Measurements from ENCODE around the gene MAP3K4.
A peak's percentile ranks its signal among the peaks of the same experiment; 100 is the strongest.

Gene MAP3K4

GRCh38 chr6:161125591-161125990 lies 134.0 kb downstream of the MAP3K4 start:
- no peak for DNase-seq (ENCODE audit: low read depth in 2 of 2)

GRCh38 chr6:161127071-161127740 lies 135.6 kb downstream of the MAP3K4 start:
- DNase-seq (ENCODE audit: low read depth in 2 of 2) = no peak

- no peak for DNase-seq (ENCODE audit: low read depth in 2 of 2)
These were observed 136.7 kb downstream of the MAP3K4 start for GRCh38 chr6:161128230-161128629.

DNA sequence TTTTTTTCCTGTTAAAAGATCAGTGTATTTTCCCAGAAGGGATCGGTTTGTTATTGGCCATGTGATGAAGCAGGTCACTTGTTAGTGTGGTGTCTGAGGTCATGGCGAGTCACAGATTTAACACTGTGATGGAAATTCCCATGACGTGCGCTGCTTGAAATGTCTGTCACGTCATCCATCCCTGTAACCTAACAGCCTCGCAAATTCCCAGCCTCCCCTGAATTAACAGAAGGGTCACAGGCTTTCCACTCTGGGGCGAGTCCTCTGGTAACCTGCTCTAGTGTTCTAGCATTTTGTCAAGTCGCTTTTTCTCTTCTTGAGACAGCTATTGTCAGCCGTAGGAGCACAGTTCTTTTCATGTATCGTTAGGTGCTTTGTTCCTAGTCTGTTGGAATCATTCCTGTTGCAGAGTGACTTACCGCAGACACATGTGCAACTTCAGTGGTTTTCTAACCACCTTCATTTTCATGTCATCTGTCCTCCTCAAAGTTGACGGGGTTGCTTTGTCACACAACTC lies 137.2 kb downstream of the MAP3K4 start:
- peak in 1 of 2 donors; percentile 9 for DNase-seq (ENCODE audit: low read depth in 2 of 2)

DNA sequence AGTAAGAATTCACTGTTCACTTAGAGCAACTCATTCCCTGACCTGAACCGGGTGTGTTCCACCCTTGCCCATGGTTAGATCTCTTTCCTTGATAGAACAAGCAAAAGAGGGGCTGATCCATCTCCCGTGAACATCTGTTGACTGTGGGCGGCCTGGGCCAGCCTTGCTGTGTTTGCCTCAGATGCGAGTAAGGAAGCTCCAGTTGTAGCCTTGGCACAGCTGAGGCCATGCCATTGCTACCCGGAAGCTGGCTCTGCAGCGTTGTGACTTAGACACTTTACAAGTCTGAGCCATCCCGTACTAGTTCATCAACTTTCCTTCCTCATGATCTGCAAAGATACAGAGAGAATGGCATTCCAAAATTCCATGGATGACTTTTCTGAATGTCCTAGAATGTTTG lies 139.0 kb downstream of the MAP3K4 start:
- DNase-seq (ENCODE audit: low read depth in 2 of 2) = no peak

GRCh38 chr6:161130967-161131766 lies 139.6 kb downstream of the MAP3K4 start:
- DNase-seq (ENCODE audit: low read depth in 2 of 2) = no peak

- no peak for DNase-seq (ENCODE audit: low read depth in 2 of 2)
These were observed 140.8 kb downstream of the MAP3K4 start for GRCh38 chr6:161132384-161132783.

DNA sequence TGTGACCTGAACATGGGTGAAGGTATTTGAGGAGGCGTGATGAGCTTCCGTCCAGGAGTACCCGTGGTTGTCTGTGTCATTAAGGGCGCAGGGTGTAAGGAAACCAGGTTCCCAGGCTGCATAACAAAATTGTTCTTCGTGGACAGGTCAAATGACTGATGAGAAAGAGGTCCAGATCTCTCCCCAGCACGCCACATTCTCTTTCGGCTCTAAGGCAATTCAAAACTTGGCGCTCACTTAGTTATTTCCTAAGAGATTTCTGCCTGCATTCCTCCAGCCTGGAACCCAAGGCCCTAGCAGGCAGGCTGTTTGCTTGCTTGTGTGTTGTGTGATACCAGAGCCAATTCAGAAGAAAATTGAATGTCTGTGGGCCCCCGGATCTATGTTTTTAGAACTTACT lies 142.4 kb downstream of the MAP3K4 start:
- no peak for DNase-seq (ENCODE audit: low read depth in 2 of 2)

DNA sequence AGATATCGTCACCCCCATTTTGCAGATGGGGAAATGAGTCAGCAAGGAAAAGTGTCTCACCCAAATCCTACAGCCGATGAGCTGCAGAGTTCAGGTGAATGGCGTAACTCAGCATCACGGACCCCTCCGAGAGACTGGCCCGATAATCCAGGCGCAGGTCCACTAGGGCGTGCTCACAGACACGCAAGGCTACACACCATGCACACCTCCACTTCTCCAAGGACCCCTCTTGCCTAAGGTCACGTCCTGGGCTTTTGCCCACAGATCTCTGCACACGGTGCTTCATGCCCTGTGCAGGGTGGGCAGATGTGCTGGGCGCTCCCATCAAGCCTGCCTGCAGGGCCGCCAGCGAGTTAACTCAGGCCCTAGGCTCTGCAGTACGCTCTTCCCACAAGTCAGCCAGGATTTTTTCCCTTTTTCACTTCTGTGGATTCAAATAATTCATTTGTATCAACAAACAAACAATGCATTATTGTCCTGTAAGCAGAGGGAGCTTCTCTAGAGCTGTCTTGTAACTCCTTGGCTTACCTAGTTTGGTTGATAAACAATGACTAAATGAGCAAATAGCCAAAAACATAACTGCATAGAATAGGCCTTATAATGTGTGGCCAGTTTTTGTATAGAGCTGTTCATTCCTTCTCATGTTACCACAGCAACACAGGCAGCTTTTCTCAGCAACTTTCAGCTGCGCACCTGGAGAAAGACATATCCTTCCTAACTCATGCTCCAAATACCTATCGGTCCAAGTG lies 143.2 kb downstream of the MAP3K4 start:
- no peak for DNase-seq (ENCODE audit: low read depth in 2 of 2)

DNA sequence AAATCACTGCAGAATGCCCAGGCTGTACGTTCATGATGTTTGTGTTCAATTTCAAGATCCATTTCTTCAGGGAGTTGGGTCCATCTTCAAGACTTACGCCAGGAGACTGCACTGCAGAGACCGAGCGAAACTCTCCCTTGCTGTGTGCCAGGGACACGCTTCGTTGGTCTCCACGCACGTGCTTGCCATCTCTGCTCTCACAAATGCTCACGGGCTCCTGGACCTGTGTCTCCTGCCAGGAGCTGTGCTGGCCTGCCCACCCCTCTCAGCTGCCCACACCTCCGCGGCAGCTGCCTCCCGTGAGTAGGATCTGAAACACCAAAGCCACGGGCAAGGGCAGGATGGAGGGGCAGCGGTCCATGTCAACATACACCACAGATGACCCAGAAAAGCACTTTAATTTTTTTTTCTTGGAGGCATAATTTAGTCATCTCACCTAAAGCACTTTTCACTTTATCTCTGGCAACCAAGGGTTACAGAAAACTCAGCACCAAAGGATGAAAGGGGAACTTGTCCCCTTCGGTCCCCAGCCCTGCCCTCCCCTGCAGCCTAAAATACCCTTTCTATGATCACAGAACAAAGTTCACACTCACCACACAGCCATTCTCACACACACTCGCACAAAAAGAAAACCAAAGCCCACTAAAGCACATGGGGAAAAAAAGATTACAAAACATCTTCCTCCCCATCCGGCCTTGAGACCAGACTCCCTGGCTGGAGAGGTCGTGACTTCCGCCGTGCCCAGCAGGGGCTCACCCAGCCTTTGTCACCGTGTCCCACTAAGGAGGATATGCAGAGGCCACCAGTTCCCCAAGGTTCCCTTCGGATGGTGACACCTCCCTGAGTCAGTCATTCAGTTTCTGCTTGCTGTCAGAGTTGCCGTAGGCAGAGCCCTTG lies 144.4 kb downstream of the MAP3K4 start:
- DNase-seq (ENCODE audit: low read depth in 2 of 2) = no peak

GRCh38 chr6:161136655-161137054 lies 145.1 kb downstream of the MAP3K4 start:
- no peak for DNase-seq (ENCODE audit: low read depth in 2 of 2)

GRCh38 chr6:161137320-161137719 lies 145.8 kb downstream of the MAP3K4 start:
- no peak for DNase-seq (ENCODE audit: low read depth in 2 of 2)

DNA sequence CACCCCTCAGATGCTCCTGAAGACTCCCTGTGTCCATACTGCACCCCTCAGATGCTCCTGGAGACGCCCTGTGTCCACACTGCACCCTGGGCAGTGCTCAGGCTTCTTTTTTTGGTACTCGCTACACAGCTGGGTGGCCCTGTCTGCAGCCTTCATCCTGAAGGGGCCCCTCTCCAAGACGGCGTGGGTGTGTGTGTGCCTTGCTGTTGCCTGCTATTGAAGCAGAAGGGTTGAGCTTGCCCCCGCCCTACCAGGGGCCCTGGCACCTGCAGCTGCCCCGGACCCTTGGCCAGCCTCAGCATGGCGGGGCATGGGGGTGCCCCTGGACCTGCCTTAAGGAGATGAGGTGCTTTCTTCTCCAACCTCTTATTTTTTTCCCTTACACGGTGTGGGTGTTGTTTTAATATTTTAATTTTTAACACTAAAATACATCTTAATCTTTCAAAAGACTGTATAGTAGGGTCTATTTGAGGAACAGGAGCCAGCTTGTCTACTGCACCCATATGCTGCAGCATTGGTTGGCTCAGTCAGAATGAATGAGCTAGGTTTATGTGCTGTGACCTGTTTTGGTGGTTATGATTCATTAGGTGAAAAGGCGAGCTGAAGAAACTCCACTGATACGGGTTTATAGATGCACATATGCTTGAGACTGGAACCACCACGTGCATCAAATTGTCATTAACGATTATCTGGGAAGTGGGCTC lies 146.4 kb downstream of the MAP3K4 start:
- DNase-seq (ENCODE audit: low read depth in 2 of 2) = no peak

- no peak for DNase-seq (ENCODE audit: low read depth in 2 of 2)
These were observed 147.2 kb downstream of the MAP3K4 start for GRCh38 chr6:161138543-161139303.

DNA sequence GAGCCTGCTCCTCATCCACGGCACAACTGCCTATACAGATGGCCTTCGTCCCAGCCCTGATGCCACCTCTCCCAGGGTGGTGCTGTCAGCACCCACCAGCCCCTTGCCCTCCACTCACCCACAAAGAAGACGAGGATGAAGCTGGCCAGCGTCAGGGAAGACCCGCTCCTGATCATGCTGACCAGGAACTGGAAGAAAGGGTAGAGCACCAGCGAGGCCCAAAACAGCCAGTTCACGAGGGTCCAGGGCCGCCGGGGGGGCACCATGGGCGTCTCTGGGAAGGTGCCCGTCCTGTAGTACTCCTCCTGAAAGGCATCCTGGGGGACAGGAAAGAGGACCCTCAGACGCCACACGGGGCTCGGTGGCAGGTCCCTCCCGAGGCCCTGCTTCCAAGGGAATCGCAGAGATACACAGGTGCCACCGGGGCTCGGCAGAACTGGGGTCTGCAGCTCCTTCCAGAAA lies 147.8 kb downstream of the MAP3K4 start:
- no peak for DNase-seq (ENCODE audit: low read depth in 2 of 2)

DNA sequence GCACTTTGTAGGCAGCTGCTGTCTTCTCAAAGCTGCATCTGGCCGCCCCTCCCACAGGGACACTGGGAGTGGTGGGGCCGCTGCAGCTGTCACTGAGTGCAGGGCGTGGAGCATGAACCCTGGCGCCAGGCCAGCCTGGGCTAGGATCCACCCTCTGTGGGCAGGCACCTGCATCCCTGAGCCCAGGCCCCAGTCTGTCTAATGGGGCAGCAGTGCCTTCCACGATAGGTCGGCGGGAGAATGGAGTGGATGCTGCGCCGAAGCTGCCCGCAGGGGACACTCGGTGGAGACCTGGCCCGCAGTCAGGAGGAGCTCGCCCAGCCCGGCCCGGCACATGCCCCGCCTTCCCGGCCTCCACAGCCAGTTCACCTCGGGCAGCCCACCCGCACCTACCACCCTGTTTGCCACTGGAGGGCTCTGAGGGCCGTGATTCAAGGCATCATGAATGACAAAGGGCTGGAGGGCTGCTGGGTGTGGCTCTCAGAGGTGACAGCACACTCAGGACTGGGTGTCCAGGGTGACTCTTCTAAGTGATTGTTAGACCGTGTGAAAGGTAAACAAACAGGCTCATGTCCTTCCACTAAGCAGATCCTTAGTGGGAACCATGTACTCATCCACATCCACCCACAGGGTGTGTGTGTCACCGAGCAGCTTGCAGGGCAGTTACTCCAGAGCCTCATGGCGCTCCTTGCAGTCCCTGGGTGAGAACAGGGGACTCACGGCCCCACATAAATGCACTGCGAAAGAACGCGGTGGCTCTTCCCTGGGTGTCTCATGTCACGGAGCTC lies 148.4 kb downstream of the MAP3K4 start:
- no peak for DNase-seq (ENCODE audit: low read depth in 2 of 2)

GRCh38 chr6:161140554-161140875 lies 148.9 kb downstream of the MAP3K4 start:
- no peak for DNase-seq (ENCODE audit: low read depth in 2 of 2)

GRCh38 chr6:161141173-161141572 lies 149.6 kb downstream of the MAP3K4 start:
- no peak for DNase-seq (ENCODE audit: low read depth in 2 of 2)

- DNase-seq (ENCODE audit: low read depth in 2 of 2) = no peak
These were observed 151.4 kb downstream of the MAP3K4 start for GRCh38 chr6:161142957-161143296.
